HG03432 (cell line): ENCODE results near the gene AFF1.
"Not testable (repeated sequence)": the region's sequence is repeated elsewhere in the genome, so short reads cannot be mapped to it uniquely, and the experiment has no call there.

Experiments
- ATAC-seq: cut with Tn5 transposase; IDR thresholded peaks from one replicate; pipeline ENCODE4 v1.9.1; 2021; ENCODE audit warnings: mild to moderate bottlenecking, moderate library complexity; ENCODE audit not compliant: unreplicated experiment

The AFF1 gene

DNA sequence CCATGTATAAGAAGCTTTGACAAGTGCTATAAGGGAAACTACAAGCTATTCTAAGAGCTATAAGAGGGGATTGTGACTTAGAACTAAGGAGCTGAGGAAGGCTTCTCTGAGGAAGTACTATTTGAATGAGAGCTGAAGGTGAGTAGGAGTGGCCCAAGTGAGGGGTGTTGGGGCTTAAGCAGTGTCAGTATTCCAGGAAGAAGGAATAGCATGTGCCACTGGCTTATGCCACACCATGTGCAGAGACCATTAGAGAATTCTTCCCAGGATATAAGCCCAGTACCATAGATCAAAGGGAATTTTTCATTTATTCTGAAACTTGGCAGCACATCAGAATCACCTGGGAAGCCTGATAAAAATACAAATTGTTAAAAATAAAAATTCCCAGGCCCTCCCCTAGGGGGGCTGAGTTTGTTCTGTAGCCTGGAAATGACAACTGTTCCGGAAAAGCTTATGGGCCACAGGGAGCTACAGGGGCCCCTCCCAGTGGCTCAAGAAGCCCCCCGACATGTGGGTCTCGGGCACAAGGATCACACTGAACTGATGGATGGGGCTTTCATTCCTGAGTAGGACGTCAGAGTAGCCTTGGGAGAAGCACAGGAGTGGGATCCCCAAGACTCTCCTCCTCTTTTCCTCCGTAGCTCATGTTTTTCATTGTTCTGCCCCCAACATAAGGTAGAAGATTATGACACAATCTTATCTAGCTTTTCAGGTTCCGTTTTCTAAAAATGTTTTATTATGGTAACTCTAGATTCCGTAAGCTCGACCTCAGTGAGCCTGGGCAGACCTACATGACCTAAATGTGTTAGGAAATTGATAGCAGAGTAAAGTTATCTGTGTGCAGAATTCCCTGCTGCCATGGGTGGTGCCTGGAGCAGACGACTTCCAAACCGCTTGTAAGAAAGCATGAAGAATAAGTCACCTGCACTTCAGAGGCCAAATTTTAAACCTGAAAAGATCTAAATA, 119.3 kb downstream of the AFF1 start:
- ATAC-seq, result no peak

DNA sequence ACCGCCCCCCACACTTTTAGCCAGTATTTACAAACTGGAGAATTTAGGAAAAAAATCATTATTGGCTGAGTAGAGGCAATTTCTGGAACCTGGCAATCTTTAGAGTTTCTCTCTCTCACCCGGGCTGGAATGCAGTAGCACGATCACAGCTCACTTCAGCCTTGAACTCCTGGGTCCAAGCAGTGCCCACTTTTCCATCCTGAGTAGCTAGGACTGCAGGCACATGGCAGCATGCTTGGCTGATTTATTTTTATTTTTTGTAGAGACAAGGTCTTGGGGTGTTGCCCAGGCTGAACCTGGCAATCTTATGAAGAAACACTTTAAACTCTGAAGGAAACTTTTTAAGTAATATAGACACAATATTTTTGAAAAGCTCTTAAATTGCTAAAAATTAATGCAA, 120.1 kb downstream of the AFF1 start:
- no peak for ATAC-seq

DNA sequence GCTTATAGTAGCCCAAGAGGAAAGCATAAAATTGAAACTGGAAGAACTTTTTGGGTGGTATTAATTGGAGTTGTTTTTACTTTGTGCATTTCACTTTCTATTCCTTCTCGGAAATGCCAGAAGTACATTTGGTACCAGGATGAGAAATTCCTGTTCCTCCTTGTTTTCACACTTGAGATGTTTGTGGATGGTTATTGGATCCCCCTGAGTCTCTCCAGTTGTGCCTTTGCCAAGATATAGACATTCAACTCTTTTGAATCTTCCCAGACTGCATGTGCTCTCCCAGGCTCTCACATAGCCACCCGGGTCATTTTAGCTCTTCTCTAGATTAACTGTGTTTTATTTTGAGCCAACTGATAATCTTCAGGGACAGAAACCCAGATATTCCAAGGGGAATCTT, 120.5 kb downstream of the AFF1 start:
- no peak for ATAC-seq

DNA sequence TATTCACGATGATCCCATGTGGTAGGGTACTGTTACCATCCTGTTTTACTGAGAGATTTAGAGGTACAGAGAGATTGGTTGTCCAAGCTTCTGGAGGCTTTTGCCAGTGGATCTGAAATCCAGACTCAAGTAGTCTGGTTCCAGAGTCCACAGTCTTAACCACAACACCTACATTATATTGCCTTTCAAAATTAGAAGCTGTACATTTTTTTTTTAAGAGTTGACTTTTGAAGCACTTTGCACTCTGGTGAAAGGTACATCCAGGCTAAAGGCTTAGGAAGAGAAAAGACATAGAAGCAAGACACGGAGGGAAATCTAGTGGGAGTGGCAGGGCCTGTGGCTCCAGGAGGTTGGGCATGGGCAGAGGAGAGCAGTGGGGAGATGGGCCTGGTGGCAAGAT, 122.1 kb downstream of the AFF1 start:
- no peak for ATAC-seq

DNA sequence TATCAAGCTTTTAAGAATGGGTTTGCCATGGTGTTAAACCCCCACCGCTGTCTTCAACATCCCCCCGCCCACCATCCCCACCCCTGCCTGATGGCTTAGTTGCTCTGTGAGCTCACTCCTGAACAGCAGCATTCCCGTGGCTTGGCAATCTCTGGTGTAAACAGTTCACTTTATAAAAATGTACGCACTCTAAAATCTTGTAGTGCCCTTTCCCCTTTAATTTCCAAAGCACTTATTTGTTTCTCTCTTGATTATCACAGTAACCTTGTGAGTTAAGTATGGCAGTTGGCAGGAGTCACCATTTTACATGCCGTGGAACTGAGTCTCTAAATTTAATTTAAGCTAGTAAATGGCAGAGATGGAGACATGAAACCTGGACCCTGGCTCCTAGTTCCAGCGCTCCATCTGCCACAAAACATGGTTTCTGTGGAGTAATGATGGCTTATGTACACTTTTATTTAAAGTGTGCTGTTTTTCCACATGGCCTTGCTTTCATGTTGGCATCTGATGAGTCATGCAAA, 123.1 kb downstream of the AFF1 start:
- ATAC-seq, result no peak

DNA sequence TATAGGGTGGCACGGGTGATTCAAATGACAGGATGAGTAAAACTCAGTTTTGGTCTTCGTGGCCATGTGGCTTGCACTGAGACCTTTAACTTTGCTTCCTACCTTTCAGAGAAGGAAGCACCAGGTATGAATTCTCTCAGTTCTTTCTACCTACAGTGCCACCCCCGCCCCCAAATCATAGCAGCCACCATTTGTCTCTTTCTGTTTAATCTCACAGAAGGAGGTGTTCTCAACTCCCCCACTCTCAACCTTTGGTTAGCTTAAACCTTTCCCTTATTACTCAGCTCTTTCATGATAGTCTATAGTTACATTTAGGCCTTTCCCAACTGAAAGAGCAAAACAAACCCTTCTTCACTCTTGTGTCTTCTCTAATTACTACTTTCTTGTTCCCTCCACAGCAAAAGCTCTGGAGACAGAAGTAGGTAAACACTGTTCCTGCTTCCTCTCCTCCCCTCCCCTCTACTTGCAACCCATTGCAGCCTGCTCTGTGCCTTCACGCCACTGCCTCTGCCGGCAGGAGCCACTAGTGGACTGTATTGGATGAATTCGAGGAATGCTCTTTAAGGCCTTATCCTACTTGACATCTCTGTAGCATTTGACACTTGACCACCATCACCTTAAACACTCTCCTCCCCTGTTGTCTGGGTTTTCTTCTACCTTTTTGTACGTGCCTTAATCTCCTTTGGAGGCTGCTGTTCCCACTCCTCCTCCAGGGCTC, 123.7 kb downstream of the AFF1 start:
- peak; percentile 48 for ATAC-seq

DNA sequence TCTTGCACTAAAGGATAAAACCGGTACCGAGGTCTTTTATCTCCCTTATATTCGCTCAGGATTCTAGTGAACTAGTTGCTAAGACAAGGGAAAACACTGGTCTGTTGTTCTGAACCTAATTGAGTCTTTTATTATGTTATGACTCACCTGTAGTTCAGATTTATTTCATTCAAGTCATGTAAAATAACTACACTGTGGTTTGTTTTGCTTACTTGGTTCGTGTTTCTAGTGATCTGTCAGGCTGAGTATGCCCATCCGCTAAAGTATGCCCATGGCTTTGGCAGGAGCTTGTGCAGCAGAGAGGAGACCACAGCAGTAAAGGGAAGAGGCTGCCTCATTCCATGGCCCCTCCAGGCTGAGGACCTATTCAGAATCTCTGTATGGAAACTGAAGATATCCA, 126.1 kb downstream of the AFF1 start:
- no peak for ATAC-seq

DNA sequence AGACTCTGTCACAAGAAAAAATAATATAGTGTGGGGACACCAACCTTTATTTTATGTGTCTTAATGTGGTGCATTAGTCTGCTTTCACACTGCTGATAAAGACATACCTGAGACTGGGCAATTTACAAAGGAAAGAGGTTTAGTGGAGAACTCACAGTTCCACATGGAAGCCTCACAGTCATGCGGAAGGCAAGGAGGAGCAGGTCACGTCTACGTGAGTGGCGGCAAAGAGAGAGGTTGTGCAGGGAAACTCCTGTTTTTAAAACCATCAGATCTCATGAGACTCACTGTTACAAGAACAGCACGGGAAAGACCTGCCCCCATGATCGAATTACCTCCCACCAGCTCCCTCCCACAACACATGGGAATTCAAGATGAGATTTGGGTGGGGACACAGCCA, 130.2 kb downstream of the AFF1 start:
- no peak for ATAC-seq

DNA sequence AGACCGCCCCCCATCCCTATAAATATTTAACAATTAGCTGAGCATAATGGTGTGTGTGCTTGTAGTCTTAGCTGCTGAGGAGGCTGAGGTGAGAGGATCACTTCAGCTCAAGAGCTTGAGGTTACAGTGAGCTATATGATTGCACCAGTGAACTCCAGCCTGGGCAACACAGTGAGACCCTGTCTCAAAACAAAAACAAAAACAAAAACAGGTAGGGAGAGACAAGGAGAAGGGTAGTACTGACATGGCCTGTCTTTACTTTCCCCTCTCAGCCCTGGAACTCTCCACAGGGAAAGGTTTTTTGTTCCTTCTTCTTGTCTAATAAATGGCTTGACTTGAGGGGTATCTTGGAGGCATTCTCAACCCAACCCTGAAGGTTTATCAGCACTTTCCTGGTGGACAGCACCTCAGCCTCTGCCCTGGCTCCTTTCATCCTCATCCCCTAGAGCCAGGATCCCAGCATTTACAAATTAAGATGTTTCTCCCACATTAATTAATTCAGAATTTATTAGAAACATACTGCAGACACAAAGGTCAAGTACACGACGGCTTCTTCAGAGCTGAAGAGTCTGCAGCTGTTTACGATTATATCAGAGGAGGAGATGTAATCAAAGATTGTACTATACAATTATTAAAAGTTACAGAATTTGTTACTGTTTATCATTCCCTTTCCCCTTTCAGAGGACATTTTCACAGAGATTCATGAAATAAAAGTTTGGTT, 131.8 kb downstream of the AFF1 start:
- ATAC-seq, result no peak

DNA sequence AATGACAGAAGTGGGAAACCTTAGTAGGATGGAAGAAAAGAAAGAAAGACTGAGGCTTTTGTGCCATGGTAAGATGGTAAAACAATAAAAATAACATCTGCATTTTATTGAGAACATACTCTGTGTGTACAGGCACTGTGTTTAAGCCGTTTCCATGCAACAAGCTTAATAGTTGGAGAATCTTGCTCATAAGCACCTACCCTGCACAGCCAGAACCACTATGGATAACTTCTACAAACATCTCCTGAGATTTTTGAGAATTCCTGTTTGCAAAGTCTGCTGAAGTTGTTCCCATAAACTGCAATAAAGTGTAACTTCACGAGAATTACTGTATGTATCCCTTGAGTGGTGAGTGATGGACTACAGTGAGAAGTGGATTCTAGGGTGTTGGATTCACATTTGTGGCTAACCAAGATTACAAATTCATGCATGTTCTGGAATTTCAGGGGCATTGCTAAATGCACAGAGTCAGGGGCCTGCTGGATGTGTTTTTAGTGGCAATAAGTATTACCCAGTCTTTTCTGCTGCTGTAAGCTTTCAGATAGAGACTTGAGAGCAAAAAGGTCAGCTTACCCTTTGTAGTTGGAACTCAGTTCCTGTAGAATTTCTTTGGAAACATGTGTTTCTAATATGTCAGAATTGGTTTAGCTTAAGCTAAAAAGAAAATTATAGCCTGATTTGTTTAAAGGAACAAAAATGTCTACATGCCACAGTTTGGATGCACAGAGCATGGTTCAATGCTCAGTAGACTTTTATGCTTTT, 132.5 kb downstream of the AFF1 start:
- no peak for ATAC-seq

DNA sequence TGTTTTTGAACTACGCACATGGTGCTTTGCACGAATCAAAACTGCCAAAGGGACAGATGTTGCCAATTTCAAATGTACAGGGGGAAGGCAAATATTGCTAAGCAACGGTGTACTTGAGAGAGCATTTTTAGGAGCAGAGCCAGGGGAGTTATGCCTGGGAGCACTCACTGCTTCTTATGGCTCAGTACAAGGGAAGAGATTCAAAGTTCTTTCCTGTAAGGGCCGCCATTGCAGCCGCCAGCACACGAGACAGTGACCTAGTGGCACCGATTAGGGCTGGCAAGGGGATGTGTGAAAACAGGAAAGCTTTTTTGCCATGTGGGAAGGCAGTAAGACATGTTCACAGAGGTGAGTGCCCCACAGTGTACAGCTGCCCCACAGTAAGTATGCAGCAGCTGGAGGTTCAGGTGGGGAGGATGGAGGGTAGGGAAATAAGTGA, 133.8 kb downstream of the AFF1 start:
- ATAC-seq, result peak; percentile 29

DNA sequence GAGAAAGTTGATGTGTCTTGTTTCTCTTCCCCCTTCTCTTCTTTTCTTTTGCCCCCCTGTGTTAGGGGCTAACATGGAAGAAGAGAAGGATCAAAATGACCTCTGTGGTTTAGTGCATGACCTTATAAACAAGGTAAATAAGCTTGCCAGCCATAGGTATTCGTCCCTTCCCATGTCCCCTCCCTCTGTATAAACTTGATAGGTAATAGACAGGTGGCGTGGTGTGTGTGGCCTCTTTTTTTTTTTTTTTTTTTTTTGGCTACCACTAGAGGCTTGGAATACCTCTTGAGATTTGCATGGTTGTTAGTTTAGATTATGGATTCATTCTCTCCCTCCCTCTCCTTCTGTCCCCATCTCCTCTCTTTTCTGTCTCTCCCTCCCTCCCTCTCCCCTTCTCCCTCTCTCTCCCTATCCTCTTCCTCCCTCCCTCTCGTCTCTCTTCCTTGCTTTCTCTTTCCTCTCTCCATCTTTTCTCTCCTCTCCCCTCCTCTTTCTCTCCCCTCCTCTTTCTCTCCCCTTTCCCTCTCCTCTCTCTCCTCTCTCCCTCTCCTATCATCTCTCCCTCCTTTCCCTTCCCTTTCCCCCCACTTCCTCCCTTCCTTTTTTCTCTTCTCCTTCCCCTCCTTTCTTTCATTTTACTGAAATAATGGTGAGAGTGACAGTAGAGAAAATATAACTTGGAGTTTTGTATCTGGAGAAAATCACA, 134.4 kb downstream of the AFF1 start:
- ATAC-seq, result no peak

DNA sequence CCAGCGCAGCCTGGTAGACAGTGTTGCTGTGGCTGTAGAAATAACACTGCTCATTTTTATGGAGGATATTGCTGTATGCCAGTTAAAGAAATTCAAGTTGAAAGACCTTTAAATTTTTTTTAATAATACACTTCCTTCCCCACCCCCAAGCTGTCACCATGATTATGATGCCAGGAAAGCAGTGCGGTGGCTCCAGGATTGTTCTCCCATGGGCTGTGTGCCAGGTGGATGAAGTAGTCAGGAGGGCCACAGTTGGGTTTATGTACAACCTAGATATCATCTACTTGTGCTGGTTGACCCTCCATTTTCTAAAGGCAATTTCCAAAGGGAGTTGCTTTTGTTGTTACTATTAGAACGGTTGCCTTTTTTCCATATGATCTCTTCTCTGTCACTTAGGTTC, 136.6 kb downstream of the AFF1 start:
- no peak for ATAC-seq

DNA sequence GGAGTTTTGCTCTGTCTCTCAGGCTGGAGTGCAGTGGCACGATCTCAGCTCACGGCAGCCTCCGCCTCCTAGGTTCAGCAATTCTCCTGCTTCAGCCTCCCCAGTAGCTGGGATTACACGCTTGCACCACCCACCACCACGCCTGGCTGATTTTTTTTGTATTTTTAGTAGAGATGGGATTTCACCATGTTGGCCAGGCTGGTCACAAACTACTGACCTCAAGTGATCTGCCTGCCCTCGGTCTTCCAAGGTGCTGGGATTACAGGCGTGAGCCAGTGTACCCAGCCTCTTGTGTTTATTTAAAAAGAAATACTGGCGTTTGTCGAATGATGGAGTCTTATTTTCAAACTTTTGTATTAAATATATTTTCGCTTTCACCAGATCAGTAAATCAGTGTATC, 137.7 kb downstream of the AFF1 start:
- ATAC-seq, result not testable (repeated sequence)

DNA sequence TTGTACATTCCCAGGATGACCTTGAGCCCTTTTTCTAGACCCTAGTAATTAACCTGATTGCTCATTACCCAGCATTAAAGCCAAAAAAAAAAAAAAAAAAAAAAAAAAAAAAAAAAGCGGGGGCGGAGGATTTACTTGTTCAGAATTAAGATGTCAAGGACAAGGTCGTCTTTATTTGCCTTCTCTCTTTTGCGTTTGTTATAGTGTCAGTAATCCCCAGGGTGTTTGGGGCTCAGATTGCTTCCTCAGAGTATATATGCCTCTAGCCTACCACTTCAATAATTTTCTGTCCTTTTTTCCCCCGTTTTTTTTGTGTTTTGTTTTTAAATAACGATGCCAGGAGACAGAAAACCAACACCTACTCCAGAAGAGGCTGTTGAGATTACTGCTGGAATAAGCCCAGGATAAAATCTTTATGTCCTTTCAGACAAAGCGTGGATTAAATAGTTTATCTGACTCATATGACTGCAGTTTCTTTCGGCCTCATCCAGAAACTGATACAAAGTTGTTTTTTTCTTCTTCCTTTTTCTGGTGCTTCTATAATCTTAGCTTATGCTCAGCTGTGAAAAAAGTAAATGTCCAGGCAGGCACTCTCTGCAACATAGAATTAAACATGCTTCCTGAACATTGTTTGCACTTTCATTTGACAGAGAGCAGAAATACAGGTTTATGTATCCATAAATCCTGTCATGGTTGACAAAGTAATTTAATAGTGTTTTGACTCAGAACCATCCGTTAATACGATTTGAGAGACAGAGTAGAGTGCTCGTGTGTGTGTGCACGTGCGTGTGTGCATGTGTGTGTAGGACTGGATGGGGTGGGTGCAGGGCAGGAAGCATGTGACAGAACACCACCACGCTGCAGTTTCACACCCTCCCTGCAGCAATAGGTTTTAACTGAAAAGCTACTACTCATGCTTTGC, 138.6 kb downstream of the AFF1 start:
- ATAC-seq, result peak; percentile 95

DNA sequence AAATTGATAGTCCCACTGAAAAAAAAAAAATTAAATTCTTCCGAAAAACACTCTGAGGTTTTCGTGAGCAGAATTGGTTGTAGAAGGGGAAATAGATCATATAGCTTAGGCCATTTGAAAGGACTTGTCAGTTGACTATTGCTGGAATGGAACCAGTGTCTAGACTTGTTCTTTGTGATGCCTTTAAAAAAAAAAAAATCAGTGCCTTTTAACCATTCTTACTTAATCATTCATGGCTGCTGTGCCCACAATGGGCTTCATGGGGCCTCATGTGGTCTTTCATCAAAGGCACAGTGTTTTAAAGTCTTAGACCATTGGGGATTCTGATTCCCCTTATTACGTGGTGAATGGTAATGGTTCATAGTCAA, 139.3 kb downstream of the AFF1 start:
- ATAC-seq, result no peak

DNA sequence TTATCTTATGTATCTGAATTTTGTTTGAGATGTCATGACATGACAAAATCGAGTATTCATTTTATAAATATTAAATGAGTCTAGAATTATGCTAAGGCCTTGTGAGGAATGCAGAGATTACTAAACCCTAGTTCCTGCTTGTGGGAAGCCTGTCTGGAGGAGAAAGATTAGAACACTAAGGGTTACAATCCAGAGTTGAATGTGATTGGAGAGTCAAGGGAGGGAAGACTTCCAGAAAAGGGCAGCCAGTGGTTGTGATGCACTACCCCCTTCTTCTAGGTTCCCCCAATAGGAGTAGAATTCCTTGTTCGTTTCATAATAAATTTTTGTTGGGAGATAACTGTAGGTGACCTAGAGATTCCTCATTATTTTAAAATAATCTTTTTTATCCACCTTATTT, 141.1 kb downstream of the AFF1 start:
- ATAC-seq, result no peak

DNA sequence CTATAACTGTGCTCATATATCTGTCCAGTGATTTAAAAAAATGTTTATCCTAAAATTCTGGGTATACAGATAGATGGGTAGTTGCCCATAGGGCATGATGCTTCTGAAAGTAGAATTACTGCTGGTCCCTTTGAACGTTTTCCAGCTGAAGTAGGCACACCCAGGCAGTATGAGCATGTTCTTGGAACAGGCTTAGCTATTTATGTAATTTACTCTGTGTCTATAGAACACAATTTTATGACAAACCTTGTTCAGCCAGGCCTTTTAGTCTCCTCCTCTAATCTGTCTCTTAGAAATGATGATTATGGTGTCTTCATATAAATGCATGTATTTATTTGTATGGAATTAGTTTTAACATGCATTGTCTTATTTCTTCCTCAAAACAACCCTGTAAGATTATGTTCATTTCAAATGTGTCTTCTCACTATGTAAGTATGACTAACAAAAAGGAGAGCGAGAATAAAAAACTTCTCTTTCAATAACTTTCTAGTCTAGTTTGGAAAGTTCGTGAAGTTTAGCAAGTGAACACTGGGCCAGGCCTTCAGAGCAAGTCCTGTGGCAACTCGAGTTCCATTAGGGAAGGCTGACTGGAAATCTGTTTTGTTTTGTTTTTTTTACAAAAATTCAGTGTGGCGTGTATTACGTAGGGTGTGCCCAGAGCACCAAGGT, 142.0 kb downstream of the AFF1 start:
- ATAC-seq, result no peak
